NT2/D1 (cell line): ENCODE measurements around the gene SRXN1.
A peak's percentile ranks its signal among the peaks of the same experiment; 100 is the strongest.

Experiments used
- DNase-seq: peaks from one replicate; pipeline ENCODE4 v3.0.0-alpha.2; 2011; ENCODE audit warnings: low read depth, low spot score
- H3K27me3 ChIP-seq: 2 replicates; pipeline ENCODE4 v1.6.0; 2011; ENCODE audit warnings: mild to moderate bottlenecking; ENCODE audit not compliant: insufficient read length, insufficient read depth
- H3K36me3 ChIP-seq: 2 replicates; pipeline ENCODE4 v1.6.1; 2011; ENCODE audit warnings: mild to moderate bottlenecking, low read length, mixed read lengths; ENCODE audit not compliant: insufficient read depth, insufficient read length
- H3K4me1 ChIP-seq: 2 replicates; pipeline ENCODE4 v1.5.1; 2011; ENCODE audit not compliant: insufficient read depth, insufficient read length
- H3K4me3 ChIP-seq: 2 replicates; pipeline ENCODE4 v1.5.1; 2011; ENCODE audit warnings: low read depth; ENCODE audit not compliant: insufficient read length
- H3K9ac ChIP-seq: 2 replicates; pipeline ENCODE4 v1.6.0; 2011; ENCODE audit warnings: low read depth; ENCODE audit not compliant: insufficient read length
- H3K9me3 ChIP-seq: 2 replicates; pipeline ENCODE4 v1.5.1; 2011; ENCODE audit warnings: mild to moderate bottlenecking, low read length; ENCODE audit not compliant: insufficient read depth
- SUZ12 ChIP-seq: IDR thresholded peaks from 2 replicates; pipeline ENCODE4 v1.6.1; 2011; ENCODE audit not compliant: insufficient read length, insufficient read depth; ENCODE audit errors: extremely low read depth
- YY1 ChIP-seq: IDR thresholded peaks from 2 replicates; pipeline ENCODE4 v1.6.1; 2011; ENCODE audit not compliant: insufficient read length, insufficient read depth
- ZNF274 ChIP-seq: IDR thresholded peaks from 2 replicates; pipeline ENCODE4 v1.6.1; 2011; ENCODE audit warnings: mild to moderate bottlenecking, low read depth, low read length

Gene SRXN1

DNA sequence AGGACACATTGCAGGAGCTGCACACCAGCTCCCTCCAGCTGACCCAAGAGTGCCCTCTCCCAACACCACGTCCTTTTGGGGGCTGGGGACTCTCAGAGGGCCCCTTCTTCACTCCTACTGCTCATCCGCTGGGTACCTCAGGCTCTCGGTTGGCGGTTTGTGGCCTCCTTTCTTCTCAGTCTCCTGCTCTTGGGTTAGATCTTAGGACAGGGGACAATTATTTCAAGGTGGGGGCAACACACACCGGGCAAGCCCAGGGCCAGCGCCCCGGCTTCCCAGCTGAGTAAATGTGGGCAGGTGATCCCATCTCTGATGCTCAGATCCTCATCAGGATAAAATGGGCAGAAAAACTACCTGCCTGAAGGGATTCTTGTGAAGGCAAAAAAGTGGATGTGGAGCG, 44.0 kb downstream of the SRXN1 start:
- TF ChIP-seq SUZ12 (no peak), ZNF274 (no peak), YY1 (no peak)
- H3K27me3 ChIP-seq, result peaks cover 26% of the 10 kb centered on the region
- peaks cover 18% of the 10 kb centered on the region for H3K4me1 ChIP-seq
- H3K9me3 ChIP-seq, result no peaks in the 10 kb centered on the region
- H3K36me3 ChIP-seq, result peaks cover 7% of the 10 kb centered on the region
- H3K4me3 ChIP-seq, result peak overlapping the region; percentile 56
- H3K9ac ChIP-seq, result peak overlapping the region; percentile 65
- DNase-seq, result no peak

DNA sequence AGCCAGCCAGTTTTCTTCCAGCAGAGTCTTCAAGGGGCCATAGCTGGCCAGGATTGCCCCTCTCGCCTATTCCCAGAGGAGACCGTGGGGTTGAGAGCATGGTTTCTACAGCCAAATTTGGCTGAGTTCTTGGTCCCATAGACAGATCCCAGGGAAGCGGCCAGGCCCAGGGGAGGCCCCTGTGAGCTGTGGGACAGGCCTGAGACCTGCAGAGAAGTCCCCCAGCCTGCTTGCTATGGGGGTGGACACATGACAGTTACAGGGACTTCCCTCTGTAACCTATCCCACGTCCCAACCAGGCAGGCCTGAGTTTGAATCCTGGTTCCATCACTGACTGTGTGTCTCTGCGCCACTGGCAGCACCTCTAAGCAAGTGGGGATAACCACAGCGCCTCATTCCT, 45.5 kb downstream of the SRXN1 start:
- Histone ChIP-seq H3K9me3 (no peaks in the 10 kb centered on the region), H3K4me1 (peaks cover 18% of the 10 kb centered on the region), H3K36me3 (peaks cover 13% of the 10 kb centered on the region), H3K27me3 (peaks cover 26% of the 10 kb centered on the region), H3K9ac (no peak overlapping the region), H3K4me3 (no peak overlapping the region)
- TF ChIP-seq SUZ12 (no peak), YY1 (no peak)
- no peak for DNase-seq

DNA sequence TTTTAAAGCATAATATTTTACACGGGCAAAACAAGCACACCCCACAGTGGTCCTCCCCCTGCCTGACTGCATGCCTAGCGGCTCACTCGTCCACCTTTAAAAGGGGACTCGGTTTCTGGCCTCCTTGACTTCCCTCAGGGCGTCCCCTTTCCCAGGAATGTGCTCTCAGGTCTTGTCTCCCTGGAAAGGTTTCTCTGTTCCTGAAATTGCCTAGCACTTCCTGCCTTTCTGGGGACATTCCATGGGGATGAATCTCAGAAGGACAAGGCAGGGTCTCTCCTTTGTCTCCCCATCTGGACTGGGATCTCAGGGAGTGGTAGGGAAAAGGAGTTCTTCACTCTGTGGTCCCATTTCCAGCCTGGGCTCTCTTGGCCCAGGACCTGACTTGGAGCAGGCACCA, 47.8 kb downstream of the SRXN1 start:
- Histone ChIP-seq H3K27me3 (peaks cover 15% of the 10 kb centered on the region), H3K4me3 (no peak overlapping the region), H3K4me1 (peaks cover 14% of the 10 kb centered on the region), H3K9me3 (no peaks in the 10 kb centered on the region), H3K36me3 (peaks cover 13% of the 10 kb centered on the region), H3K9ac (no peak overlapping the region)
- peak; percentile 65 for DNase-seq
- TF ChIP-seq SUZ12 (no peak), ZNF274 (no peak), YY1 (no peak)

DNA sequence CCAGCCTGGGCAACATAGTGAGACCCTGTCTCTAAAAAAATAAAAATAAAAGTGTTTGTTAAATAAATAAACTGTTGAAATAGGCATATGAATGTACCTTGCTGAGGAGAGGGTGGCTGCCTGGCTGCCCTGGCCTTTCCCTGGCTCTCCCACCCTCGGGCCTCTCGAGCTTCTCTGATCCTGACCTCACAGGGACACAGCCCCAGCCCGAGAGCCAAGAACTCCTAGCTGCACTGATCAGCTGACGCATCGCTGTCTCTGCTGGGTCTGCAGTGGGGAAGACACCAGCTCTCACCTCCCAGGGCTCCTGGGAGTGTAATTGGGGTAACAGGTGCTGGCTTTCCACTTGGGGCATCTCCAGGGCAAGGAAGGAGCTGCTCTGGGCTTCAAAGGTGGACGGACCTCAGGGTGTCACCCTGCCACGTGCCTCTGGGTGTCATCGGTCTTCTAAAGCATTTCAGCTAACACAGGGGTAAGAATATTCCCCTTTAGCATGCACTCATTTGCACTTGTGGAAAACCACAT, 49.8 kb downstream of the SRXN1 start:
- no peak overlapping the region for H3K4me3 ChIP-seq
- H3K9me3 ChIP-seq, result no peaks in the 10 kb centered on the region
- peak overlapping the region; percentile 25 for H3K9ac ChIP-seq
- H3K27me3 ChIP-seq, result no peaks in the 10 kb centered on the region
- no peak for DNase-seq
- no peak for TF ChIP-seq ZNF274
- no peak for TF ChIP-seq YY1
- TF ChIP-seq SUZ12, result no peak
- H3K36me3 ChIP-seq, result peaks cover 8% of the 10 kb centered on the region
- peaks cover 7% of the 10 kb centered on the region for H3K4me1 ChIP-seq

DNA sequence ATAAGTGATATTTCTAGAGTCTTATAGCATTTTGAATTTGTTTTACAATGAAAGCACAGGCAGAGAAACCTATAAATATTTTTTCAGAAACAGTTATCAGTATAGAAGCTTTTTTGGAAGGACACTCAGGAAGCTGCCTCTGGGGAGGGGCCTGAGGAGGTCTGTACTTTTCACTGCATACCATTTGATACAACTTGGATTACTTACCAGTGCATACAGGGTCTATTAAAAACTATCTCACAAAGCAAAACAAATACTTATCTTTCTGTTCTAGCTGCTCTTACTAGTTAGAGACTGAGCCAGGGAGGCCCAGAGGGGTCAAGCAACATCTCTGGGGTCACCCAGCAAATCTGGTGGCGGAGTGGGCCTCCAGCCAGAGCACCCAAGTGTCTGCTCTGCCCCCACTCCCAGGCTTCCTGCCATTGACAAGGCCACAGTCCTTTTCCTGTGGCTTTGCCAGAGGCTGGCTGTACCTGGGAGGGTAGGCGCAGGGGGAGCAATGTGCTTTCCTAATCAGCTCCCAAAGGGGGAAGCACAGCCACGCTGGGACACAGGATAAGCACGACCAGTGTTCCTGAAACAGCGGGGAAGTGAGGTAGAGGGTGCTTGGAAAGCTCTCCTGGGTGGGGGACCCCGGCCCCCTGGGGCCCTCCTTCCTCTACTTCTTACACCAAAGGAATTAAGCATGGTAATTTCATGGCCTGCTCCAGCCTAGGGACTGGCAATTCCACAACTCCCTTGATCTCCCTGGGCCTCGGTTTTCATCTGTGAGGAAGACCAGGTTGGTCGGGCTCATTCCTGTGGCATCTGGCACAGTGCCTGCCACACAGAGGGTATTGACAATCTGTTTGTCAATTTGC, 50.7 kb downstream of the SRXN1 start:
- peaks cover 6% of the 10 kb centered on the region for H3K36me3 ChIP-seq
- H3K27me3 ChIP-seq, result no peaks in the 10 kb centered on the region
- H3K4me3 ChIP-seq, result no peak overlapping the region
- H3K4me1 ChIP-seq, result peaks cover 6% of the 10 kb centered on the region
- no peak overlapping the region for H3K9ac ChIP-seq
- DNase-seq, result no peak
- H3K9me3 ChIP-seq, result no peaks in the 10 kb centered on the region
- TF ChIP-seq SUZ12, result no peak
- no peak for TF ChIP-seq YY1
- TF ChIP-seq ZNF274, result no peak

DNA sequence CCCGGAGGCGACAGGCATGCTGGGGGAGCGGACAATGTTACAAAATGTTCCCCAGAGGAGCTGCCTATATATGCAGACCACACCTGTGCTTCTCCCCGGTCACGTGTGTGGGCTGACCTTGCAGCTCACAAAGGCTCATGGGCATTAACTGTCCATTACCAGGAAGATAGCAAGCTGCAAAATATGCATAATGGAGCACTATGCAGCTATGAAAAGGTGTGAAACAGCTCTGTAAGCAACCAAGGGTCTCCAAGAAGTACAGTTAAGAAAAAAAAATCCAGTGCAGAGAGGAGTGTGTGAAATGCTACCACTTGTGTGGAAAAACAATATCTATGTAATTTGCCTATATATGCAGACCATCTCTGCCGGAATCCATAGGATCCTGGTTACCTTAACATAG, 52.3 kb downstream of the SRXN1 start:
- peaks cover 9% of the 10 kb centered on the region for H3K4me1 ChIP-seq
- H3K9ac ChIP-seq, result no peak overlapping the region
- TF ChIP-seq YY1 (no peak), ZNF274 (no peak), SUZ12 (no peak)
- H3K4me3 ChIP-seq, result no peak overlapping the region
- no peaks in the 10 kb centered on the region for H3K27me3 ChIP-seq
- H3K36me3 ChIP-seq, result peaks cover 6% of the 10 kb centered on the region
- no peaks in the 10 kb centered on the region for H3K9me3 ChIP-seq
- no peak for DNase-seq

DNA sequence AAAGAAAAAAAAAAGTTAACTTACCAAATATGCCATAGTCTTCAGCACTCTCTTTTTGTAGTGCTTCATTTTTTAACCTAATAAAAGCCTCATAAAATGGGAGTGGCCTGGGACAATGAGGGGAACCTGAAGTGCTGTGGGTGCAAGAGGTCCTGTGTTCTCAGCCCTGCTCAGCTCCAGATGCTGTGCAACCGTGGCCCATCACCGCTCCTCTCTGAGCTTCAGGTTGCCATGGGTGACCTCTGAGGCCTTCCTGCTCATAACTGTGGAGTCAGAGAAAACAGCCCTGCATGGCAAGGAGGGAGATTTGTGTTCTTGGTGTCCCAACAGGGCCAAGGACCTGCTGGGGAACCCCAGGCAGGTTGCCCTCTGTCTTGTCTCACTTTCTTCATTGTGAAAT, 52.9 kb downstream of the SRXN1 start:
- Histone ChIP-seq H3K9me3 (no peaks in the 10 kb centered on the region), H3K9ac (no peak overlapping the region), H3K4me3 (no peak overlapping the region), H3K4me1 (peaks cover 9% of the 10 kb centered on the region), H3K27me3 (no peaks in the 10 kb centered on the region), H3K36me3 (peaks cover 6% of the 10 kb centered on the region)
- DNase-seq, result no peak
- no peak for TF ChIP-seq YY1
- TF ChIP-seq SUZ12, result no peak
- TF ChIP-seq ZNF274, result no peak

DNA sequence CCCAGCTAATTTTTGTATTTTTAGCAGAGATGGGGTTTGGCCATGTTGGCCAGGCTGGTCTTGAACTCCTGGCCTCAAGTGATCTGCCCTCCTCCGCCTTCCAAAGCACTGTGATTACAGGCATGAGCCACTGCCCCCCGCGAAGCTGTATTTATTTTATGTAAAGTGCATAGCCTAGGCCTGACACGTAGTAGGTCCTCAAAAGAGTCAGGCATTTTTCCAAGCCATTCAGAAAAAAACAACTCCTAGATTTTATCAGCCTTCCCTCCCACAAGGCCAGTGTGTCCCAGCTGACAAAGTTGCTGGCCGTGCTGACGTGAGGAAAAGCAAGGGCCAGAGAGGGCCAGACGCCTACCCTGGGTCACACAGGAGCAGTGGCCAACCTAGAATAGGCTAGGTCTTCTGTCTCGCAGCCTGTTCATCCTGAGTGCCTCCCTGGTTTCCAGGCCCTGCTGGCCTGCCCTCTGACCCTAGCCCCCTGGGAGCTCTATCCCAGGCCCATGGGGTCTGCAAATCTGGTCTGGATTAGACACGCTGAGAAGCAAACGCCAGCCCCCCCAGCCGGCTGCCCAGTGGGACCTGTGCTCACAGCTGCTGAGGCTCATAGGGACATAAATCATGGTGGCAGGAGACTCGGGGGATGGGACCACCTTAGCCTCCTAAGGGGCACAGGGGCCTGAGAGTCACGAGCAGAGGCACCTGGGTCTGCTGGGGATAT, 54.7 kb downstream of the SRXN1 start:
- H3K36me3 ChIP-seq, result peaks cover 1% of the 10 kb centered on the region
- H3K4me1 ChIP-seq, result peaks cover 6% of the 10 kb centered on the region
- no peaks in the 10 kb centered on the region for H3K27me3 ChIP-seq
- H3K9ac ChIP-seq, result no peak overlapping the region
- DNase-seq, result no peak
- no peaks in the 10 kb centered on the region for H3K9me3 ChIP-seq
- TF ChIP-seq YY1 (no peak), SUZ12 (no peak), ZNF274 (no peak)
- no peak overlapping the region for H3K4me3 ChIP-seq
